Endothelial cell of umbilical vein (primary cell): ENCODE measurements around the gene TENT5C. TPM values are rescaled to one million over a fixed set of nuclear protein-coding genes. Genes with fewer than 3 reads are reported as not detected.

Experiments used
- BruUV-seq: library from RNA; stranded (reverse); fragments of 400-500 nt; replicated peaks from 2 replicates; lab custom pipeline; 2021; lab: Mats Ljungman, UMichigan
- CTCF ChIA-PET: fragments of 300-600, 350-600 bp; sonication (Branson Sonifier 250); formaldehyde crosslinking; loops from one replicate; lab custom pipeline; 2021; ENCODE audit warnings: antibody characterized with exemption, inconsistent platforms; lab: Charles Lee
- POLR2A ChIA-PET: fragments of 300-600, 350-600 bp; sonication (Branson Sonifier 250); formaldehyde crosslinking; loops from one replicate; lab custom pipeline; 2021; ENCODE audit warnings: antibody characterized with exemption, inconsistent platforms; lab: Charles Lee
- DNase-seq: peaks from one replicate; pipeline ENCODE4 v3.0.0-alpha.2; 2011; ENCODE audit warnings: low read depth, low spot score
- FAIRE-seq: peaks from 2 replicates; lab custom pipeline; 2011; peaks lifted over from hg19 to GRCh38; lab: Jason Lieb, UNC
- H2AFZ ChIP-seq: 2 replicates; pipeline ENCODE4 v1.6.0; 2012; ENCODE audit warnings: low read depth, low read length, control low read depth, inconsistent platforms
- H3K27ac ChIP-seq: 2 replicates; pipeline ENCODE4 v1.5.1; 2011; ENCODE audit warnings: low read depth, mild to moderate bottlenecking, control low read depth, low read length, moderate library complexity; ENCODE audit not compliant: insufficient read depth
- H3K27me3 ChIP-seq, 2 experiments: 2 replicates each; pipeline versions ENCODE4 v1.6.0 to v1.6.1; 2011; ENCODE audit warnings: low read length in 2 of 2, mixed read lengths in 1 of 2; ENCODE audit not compliant: control insufficient read depth in 2 of 2, insufficient read depth in 2 of 2
- H3K36me3 ChIP-seq, 2 experiments: 2 replicates in 1 of 2; 3 replicates in 1 of 2; pipeline ENCODE4 v1.5.1; 2011; ENCODE audit warnings: low read length in 2 of 2, mild to moderate bottlenecking in 1 of 2, moderate library complexity in 1 of 2; ENCODE audit not compliant: control insufficient read depth in 2 of 2, insufficient read depth in 2 of 2; ENCODE audit errors: extremely low read depth in 1 of 2
- H3K4me1 ChIP-seq: 3 replicates; pipeline ENCODE4 v1.5.1; 2011; ENCODE audit warnings: mild to moderate bottlenecking, low read length; ENCODE audit not compliant: control insufficient read depth, insufficient read depth; ENCODE audit errors: extremely low read depth
- H3K4me2 ChIP-seq: 2 replicates; pipeline ENCODE4 v1.6.1; 2011; ENCODE audit warnings: low read length, control low read depth, mixed read lengths; ENCODE audit not compliant: insufficient read depth
- H3K4me3 ChIP-seq, 3 experiments: fragments of 200-600 bp in 1 of 3; sonication (generic), shearing (Covaris generic) in 1 of 3; replicated peaks in 1 of 3; 2 replicates each; pipeline ENCODE4 v1.5.1; 2011 to 2016; ENCODE audit warnings: control low read depth in 3 of 3, low read length in 3 of 3, mild to moderate bottlenecking in 2 of 3, inconsistent platforms in 1 of 3, low read depth in 1 of 3, moderate library complexity in 1 of 3; ENCODE audit not compliant: insufficient read depth in 1 of 3
- H3K79me2 ChIP-seq: 2 replicates; pipeline ENCODE4 v1.6.0; 2012; ENCODE audit warnings: low read length, inconsistent platforms; ENCODE audit not compliant: control insufficient read depth, insufficient read depth
- H3K9ac ChIP-seq: replicated peaks from 2 replicates; pipeline ENCODE3; 2011; ENCODE audit warnings: low read length, control low read depth; ENCODE audit not compliant: insufficient read depth; ENCODE audit errors: extremely low read depth
- H3K9me1 ChIP-seq: replicated peaks from 3 replicates; pipeline ENCODE4 v1.6.0; 2011; ENCODE audit warnings: mild to moderate bottlenecking, low read length; ENCODE audit not compliant: control insufficient read depth, insufficient read depth; ENCODE audit errors: extremely low read depth
- H3K9me3 ChIP-seq: replicated peaks from 2 replicates; pipeline ENCODE4 v1.5.1; 2012; ENCODE audit warnings: low read length, inconsistent platforms; ENCODE audit not compliant: control insufficient read depth, insufficient read depth
- H4K20me1 ChIP-seq: replicated peaks from 2 replicates; pipeline ENCODE3; 2011; ENCODE audit warnings: mild to moderate bottlenecking, low read length; ENCODE audit not compliant: control insufficient read depth, insufficient read depth; ENCODE audit errors: extremely low read depth
- CTCF ChIP-seq, 2 donors: IDR thresholded peaks; 1 replicate in 1 of 2; 2 replicates in 1 of 2; pipeline ENCODE4 v1.5.1; 2011; ENCODE audit warnings: low read length in 2 of 2, mild to moderate bottlenecking in 2 of 2, moderate library complexity in 2 of 2, control low read depth in 1 of 2, inconsistent platforms in 1 of 2, low read depth in 1 of 2; ENCODE audit not compliant: insufficient read depth in 1 of 2; ENCODE audit errors: extremely low read depth in 1 of 2
- EZH2 ChIP-seq: IDR thresholded peaks from 2 replicates; pipeline ENCODE4 v1.6.1; 2012; ENCODE audit warnings: borderline replicate concordance, low read depth, mild to moderate bottlenecking, moderate library complexity, low read length, inconsistent platforms; ENCODE audit not compliant: severe bottlenecking
- FOS ChIP-seq: IDR thresholded peaks from 2 replicates; pipeline ENCODE4 v1.6.1; 2011; ENCODE audit warnings: mild to moderate bottlenecking, low read length, moderate library complexity, borderline replicate concordance; ENCODE audit not compliant: insufficient read depth
- GATA2 ChIP-seq: IDR thresholded peaks from 2 replicates; pipeline ENCODE4 v1.7.0; 2011; ENCODE audit warnings: low read depth, mild to moderate bottlenecking, moderate library complexity, mixed read lengths, low read length; ENCODE audit not compliant: insufficient read length, insufficient read depth
- JUN ChIP-seq: IDR thresholded peaks from 2 replicates; pipeline ENCODE4 v1.6.1; 2011; ENCODE audit warnings: borderline replicate concordance, low read depth; ENCODE audit not compliant: insufficient read length, insufficient read depth
- MAX ChIP-seq: IDR thresholded peaks from 2 replicates; pipeline ENCODE4 v1.6.1; 2011; ENCODE audit not compliant: insufficient read depth, insufficient read length
- MYC ChIP-seq: IDR thresholded peaks from one replicate; pipeline ENCODE4 v1.6.1; 2011; ENCODE audit warnings: mild to moderate bottlenecking, low read depth, low read length
- POLR2A ChIP-seq: IDR thresholded peaks from 2 replicates; pipeline ENCODE4 v1.6.1; 2012; ENCODE audit warnings: low read depth, mild to moderate bottlenecking, control low read depth, low read length
- POLR2AphosphoS5 ChIP-seq: IDR thresholded peaks from 2 replicates; pipeline ENCODE4 v1.6.1; 2012; ENCODE audit warnings: low read depth, mild to moderate bottlenecking, control low read depth, low read length, moderate library complexity; ENCODE audit not compliant: insufficient read depth
- dilution Hi-C: fragments of 300-500 bp; cut with MboI; formaldehyde crosslinking; loops from one replicate; pipeline ENCODE4 v1.15.0; 2019; ENCODE audit warnings: low sequenced_read_pairs; ENCODE audit not compliant: extremely low pct_ligation_motif_present
- intact Hi-C: fragments of 100-400 bp; cut with micrococcal nuclease; formaldehyde crosslinking; loops from one replicate; pipeline ENCODE4 v1.10.0; 2022
- polyA plus RNA-seq, 4 experiments: library from polyadenylated mRNA; depleted of rRNA in 3 of 4; stranded (reverse) in 3 of 4; unstranded in 1 of 4; fragments of >200 nt; gene quantifications; 2 replicates each; pipeline versions ENCODE4 v1.2.1 to v1.2.3, GENCODE V29; 2011 to 2012; ENCODE audit warnings: missing spikeins in 1 of 4
- total RNA-seq: library from RNA; stranded (reverse); gene quantifications from 2 replicates; pipeline ENCODE4 v1.2.3, GENCODE V29; 2021

Gene TENT5C
- total and polyA plus RNA-seq, 2 donors (not counting 3 experiments of a cell fraction or from before 2014, with no cell fraction given) = 0.06 to 0.22 TPM

- DNase-seq = no peak
- Histone ChIP-seq H3K4me3 (no peak overlapping the region), H3K9me3 (no peaks in the 10 kb centered on the region), H3K27me3 (peaks cover 22 to 31% of the 10 kb centered on the region in 2 experiments), H3K4me2 (no peak overlapping the region), H3K9ac (no peak overlapping the region), H3K27ac (no peak overlapping the region), H3K4me1 (peaks cover 15% of the 10 kb centered on the region), H3K9me1 (no peaks in the 10 kb centered on the region), H3K36me3 (no peaks in the 10 kb centered on the region), H2AFZ (no peak overlapping the region), H3K79me2 (no peaks in the 10 kb centered on the region), H4K20me1 (no peaks in the 10 kb centered on the region)
- BruUV-seq = no TSS peak
- dilution Hi-C loops (no loop called here), intact Hi-C loops (loop anchor here (5.0 to 10.0 kb wide), 5 partner anchors 63 to 715 kb away; no protein-coding TSS in a partner anchor)
- TF ChIP-seq GATA2 = no peak
- no peak for TF ChIP-seq MYC
- TF ChIP-seq FOS = no peak
- TF ChIP-seq CTCF (IDR thresholded peaks at IDR 0.05; ENCODE audit: extremely low read depth in 1 of 2, insufficient read depth in 1 of 2, low read depth in 1 of 2, low read length in 2 of 2) = no peak
- no peak for TF ChIP-seq MAX
- no peak for TF ChIP-seq JUN
- TF ChIP-seq POLR2AphosphoS5 = no peak
- no peak for TF ChIP-seq POLR2A
- TF ChIP-seq EZH2 = no peak
- CTCF ChIA-PET = interaction anchor here (0.6 to 1.7 kb wide), 3 partner anchors 13 to 144 kb away, joined by 3 to 4 read pairs (median 3); no protein-coding TSS in a partner anchor
- POLR2A ChIA-PET = no interaction called here
- no peak for FAIRE-seq
Observed at GRCh38 chr1:117609471-117609911, 3.6 kb downstream of the TENT5C start.
